AML-193 (cell line): ENCODE data around the gene SAMHD1.
"Not testable (repeated sequence)": the region's sequence is repeated elsewhere in the genome, so short reads cannot be mapped to it uniquely, and the experiment has no call there.

ENCODE experiments used
- DNase-seq, 2 experiments: peaks; one replicate each; lab custom pipeline; 2025; lab: John Stamatoyannopoulos, UW

SAMHD1 gene

GRCh38 chr20:36951198-36951978 lies at the start of gene SAMHD1:
SAMHD1 (minus strand) TSS chr20:36951708; CDS start chr20:36951643, 65 bp downstream.
- DNase-seq, result peak; percentile 97

GRCh38 chr20:37000171-37000570 lies 48.7 kb upstream of the SAMHD1 start:
- not testable (repeated sequence) for DNase-seq

GRCh38 chr20:36998652-36999051 lies 47.1 kb upstream of the SAMHD1 start:
- DNase-seq, result no peak

GRCh38 chr20:36997121-36997520 lies 45.6 kb upstream of the SAMHD1 start:
- DNase-seq, result no peak

- DNase-seq, result not testable (repeated sequence)
Measured at GRCh38 chr20:36994221-36994620, 42.7 kb upstream of the SAMHD1 start.

- DNase-seq, result no peak
Measured at GRCh38 chr20:36992802-36993334, 41.4 kb upstream of the SAMHD1 start.

GRCh38 chr20:36991703-36992102 lies 40.2 kb upstream of the SAMHD1 start:
- no peak for DNase-seq

- no peak for DNase-seq
Measured at GRCh38 chr20:36989797-36990196, 38.3 kb upstream of the SAMHD1 start.

- no peak for DNase-seq
Measured at GRCh38 chr20:36988494-36988966, 37.0 kb upstream of the SAMHD1 start.

- no peak for DNase-seq
Measured at GRCh38 chr20:36984257-36984638, 32.7 kb upstream of the SAMHD1 start.

- peak in 1 of 2 experiments; percentile 6 for DNase-seq
Measured at GRCh38 chr20:36975099-36975818, 23.8 kb upstream of the SAMHD1 start.

GRCh38 chr20:36974660-36975059 lies 23.2 kb upstream of the SAMHD1 start:
- no peak for DNase-seq

- DNase-seq, result no peak
Measured at GRCh38 chr20:36971103-36971502, 19.6 kb upstream of the SAMHD1 start.

- no peak for DNase-seq
Measured at GRCh38 chr20:36969478-36970186, 18.1 kb upstream of the SAMHD1 start.

GRCh38 chr20:36969051-36969450 lies 17.5 kb upstream of the SAMHD1 start:
- DNase-seq, result no peak

- DNase-seq, result no peak
Measured at GRCh38 chr20:36967636-36968035, 16.1 kb upstream of the SAMHD1 start.

- DNase-seq, result not testable (repeated sequence)
Measured at GRCh38 chr20:36966965-36967364, 15.5 kb upstream of the SAMHD1 start.

- DNase-seq, result not testable (repeated sequence)
Measured at GRCh38 chr20:36962354-36962941, 10.9 kb upstream of the SAMHD1 start.

- DNase-seq, result no peak
Measured at GRCh38 chr20:36959242-36959641, 7.7 kb upstream of the SAMHD1 start.

GRCh38 chr20:36957875-36958667 lies 6.6 kb upstream of the SAMHD1 start:
- peak; percentile 94 to 96 for DNase-seq

GRCh38 chr20:36956674-36957073 lies 5.2 kb upstream of the SAMHD1 start:
- no peak for DNase-seq
